ENCODE measurements around the gene KCNK18. TPM values are rescaled to one million over a fixed set of nuclear protein-coding genes. Genes with fewer than 3 reads are reported as not detected.

The KCNK18 gene
- not detected in 2 replicates for total RNA-seq (2022)
- Bru-seq, nascent RNA = not detected
- not detected for BruChase-seq, experiment 1, labeled RNA remaining after a 6-hour chase
- not detected for BruChase-seq, experiment 2, labeled RNA remaining after a 2-hour chase
- long read RNA-seq = 0 reads

DNA sequence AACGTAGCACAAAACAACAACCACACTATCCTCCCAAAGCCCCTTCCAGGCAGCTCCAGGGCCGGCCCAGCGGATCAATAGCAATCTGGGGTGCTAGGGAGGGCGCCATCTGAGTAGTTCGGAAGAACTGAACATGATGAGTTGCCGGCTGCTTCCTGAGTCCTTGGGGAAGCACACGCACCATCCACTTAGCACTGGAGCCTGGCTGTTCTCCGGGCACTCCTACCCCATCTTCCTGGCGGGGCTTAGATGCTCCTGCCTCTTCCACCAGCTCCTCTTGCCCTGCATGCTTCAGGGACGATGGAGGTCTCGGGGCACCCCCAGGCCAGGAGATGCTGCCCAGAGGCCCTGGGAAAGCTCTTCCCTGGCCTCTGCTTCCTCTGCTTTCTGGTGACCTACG, at the start of gene KCNK18:
TSS of gene KCNK18 (plus strand) at position 301 of the 400 bp plus-strand sequence. CDS start at position 301, 0 bp downstream.
- ChIA-PET CTCF (interaction anchor here (0.6 kb wide), 1 partner anchor 515 kb away, joined by 3 read pairs; no protein-coding TSS in a partner anchor), POLR2A (interaction anchor here (0.6 kb wide), 1 partner anchor 85 kb away, joined by 4 read pairs; no protein-coding TSS in a partner anchor)
- Mint-ChIP-seq H3K27ac (ENCODE audit: low read depth, unreplicated experiment) (no peak within 1 kb of the TSS), H3K36me3 (ENCODE audit: insufficient read depth, unreplicated experiment) (no peaks in the 10 kb centered on the region), H3K4me1 (ENCODE audit: insufficient read depth, unreplicated experiment) (no peaks in the 10 kb centered on the region), H3K27me3 (ENCODE audit: insufficient read depth, unreplicated experiment) (peaks cover 13% of the 10 kb centered on the region), H3K9me3 (ENCODE audit: unreplicated experiment) (no peaks in the 10 kb centered on the region), H3K4me3 (ENCODE audit: unreplicated experiment) (no peak within 1 kb of the TSS)
- DNase-seq (ENCODE audit: unreplicated experiment) = no peak
- intact Hi-C loops (cut with micrococcal nuclease) = no loop called here
- no TSS peak for BruUV-seq (replicated peaks)
- TF ChIP-seq, protein P1, sequence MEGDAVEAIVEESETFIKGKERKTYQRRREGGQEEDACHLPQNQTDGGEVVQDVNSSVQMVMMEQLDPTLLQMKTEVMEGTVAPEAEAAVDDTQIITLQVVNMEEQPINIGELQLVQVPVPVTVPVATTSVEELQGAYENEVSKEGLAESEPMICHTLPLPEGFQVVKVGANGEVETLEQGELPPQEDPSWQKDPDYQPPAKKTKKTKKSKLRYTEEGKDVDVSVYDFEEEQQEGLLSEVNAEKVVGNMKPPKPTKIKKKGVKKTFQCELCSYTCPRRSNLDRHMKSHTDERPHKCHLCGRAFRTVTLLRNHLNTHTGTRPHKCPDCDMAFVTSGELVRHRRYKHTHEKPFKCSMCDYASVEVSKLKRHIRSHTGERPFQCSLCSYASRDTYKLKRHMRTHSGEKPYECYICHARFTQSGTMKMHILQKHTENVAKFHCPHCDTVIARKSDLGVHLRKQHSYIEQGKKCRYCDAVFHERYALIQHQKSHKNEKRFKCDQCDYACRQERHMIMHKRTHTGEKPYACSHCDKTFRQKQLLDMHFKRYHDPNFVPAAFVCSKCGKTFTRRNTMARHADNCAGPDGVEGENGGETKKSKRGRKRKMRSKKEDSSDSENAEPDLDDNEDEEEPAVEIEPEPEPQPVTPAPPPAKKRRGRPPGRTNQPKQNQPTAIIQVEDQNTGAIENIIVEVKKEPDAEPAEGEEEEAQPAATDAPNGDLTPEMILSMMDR (IDR thresholded peaks at IDR 0.05; ENCODE audit: unreplicated experiment) = no peak

DNA sequence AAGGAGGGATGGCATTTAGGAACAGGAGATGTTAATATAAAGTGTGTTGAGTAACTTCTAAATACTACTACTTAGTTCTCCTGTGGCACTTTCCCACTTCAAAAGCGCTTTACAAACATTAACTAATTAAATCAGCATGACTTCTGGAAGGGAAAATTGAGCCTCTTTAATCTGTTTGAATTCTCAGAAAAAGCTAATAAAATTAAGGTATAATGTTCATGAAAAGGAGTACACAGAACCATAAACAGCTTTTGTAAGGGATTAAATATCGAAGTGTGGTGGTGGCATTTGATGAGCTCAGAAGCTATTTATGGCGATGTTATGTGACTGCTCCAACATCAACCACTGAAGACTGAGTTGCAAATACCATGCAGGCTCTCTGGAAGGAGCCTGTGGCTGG, 49.0 kb upstream of the KCNK18 start:
- no peak for DNase-seq (ENCODE audit: unreplicated experiment)
- peaks cover 50% of the 10 kb centered on the region for H3K27me3 Mint-ChIP-seq (ENCODE audit: insufficient read depth, unreplicated experiment)
- TF ChIP-seq, protein P1 (IDR thresholded peaks at IDR 0.05; ENCODE audit: unreplicated experiment) = no peak
- no peak overlapping the region for H3K4me3 Mint-ChIP-seq (ENCODE audit: unreplicated experiment)
- BruUV-seq (replicated peaks) = no TSS peak
- ChIA-PET POLR2A (interaction anchor here (0.8 kb wide), 1 partner anchor 36 kb away, joined by 3 read pairs; no protein-coding TSS in a partner anchor), CTCF (interaction anchor here (0.7 to 1.1 kb wide), 4 partner anchors 22 to 521 kb away, joined by 3 to 5 read pairs (median 4); no protein-coding TSS in a partner anchor)
- peaks cover 13% of the 10 kb centered on the region for H3K4me1 Mint-ChIP-seq (ENCODE audit: insufficient read depth, unreplicated experiment)
- no peak overlapping the region for H3K27ac Mint-ChIP-seq (ENCODE audit: low read depth, unreplicated experiment)
- intact Hi-C loops (cut with micrococcal nuclease) = no loop called here
- no peaks in the 10 kb centered on the region for H3K9me3 Mint-ChIP-seq (ENCODE audit: unreplicated experiment)
- H3K36me3 Mint-ChIP-seq (ENCODE audit: insufficient read depth, unreplicated experiment) = no peaks in the 10 kb centered on the region

DNA sequence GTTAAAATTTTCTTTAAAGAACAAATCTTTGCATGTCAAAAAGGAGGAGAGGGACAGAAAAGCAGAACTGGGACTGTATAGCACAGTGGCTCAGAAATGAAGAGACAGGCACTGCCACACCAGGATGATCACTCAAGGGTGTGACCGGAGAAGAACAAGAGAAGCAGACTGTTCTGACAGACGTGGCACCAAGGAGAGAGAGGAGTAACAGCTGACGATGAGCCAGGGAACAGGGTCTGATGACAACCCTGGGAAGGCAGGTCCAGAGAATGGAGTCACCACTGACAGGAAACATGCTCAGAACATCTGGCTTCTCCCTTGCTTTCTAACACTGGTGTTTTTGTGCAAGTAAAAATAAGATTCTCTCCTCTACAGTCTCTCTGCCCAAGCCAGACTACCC, 44.6 kb upstream of the KCNK18 start:
- H3K27me3 Mint-ChIP-seq (ENCODE audit: insufficient read depth, unreplicated experiment) = peaks cover 34% of the 10 kb centered on the region
- H3K4me3 Mint-ChIP-seq (ENCODE audit: unreplicated experiment) = no peak overlapping the region
- TF ChIP-seq, protein P1 (IDR thresholded peaks at IDR 0.05; ENCODE audit: unreplicated experiment) = no peak

DNA sequence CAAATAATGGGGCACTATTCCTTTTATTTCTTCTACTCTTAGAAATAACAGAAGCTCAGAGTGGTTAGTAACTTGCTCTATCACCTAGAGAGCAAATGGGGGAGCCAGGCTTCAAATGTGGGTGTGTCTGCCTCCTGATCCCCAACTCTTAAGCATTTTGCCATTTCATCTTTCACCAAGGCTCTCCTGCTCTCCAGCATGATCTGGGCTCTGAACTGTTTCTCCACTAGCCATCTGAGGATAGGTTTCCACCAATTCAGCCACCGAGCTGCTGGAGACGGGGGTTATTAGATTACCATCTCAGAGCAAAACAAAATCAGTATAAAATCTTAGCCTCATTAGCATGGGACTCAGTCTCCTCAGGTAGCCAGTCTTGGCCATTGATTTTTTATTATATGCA, 39.0 kb upstream of the KCNK18 start:
- POLR2A ChIA-PET = interaction anchor here (0.6 to 1.2 kb wide), 3 partner anchors 30 to 344 kb away, joined by 3 to 4 read pairs (median 4); no protein-coding TSS in a partner anchor
- Mint-ChIP-seq H3K9me3 (ENCODE audit: unreplicated experiment) (no peaks in the 10 kb centered on the region), H3K27ac (ENCODE audit: low read depth, unreplicated experiment) (no peak overlapping the region), H3K4me1 (ENCODE audit: insufficient read depth, unreplicated experiment) (peaks cover 7% of the 10 kb centered on the region), H3K36me3 (ENCODE audit: insufficient read depth, unreplicated experiment) (no peaks in the 10 kb centered on the region), H3K27me3 (ENCODE audit: insufficient read depth, unreplicated experiment) (peaks cover 75% of the 10 kb centered on the region), H3K4me3 (ENCODE audit: unreplicated experiment) (no peak overlapping the region)
- DNase-seq (ENCODE audit: unreplicated experiment) = no peak
- intact Hi-C loops (cut with micrococcal nuclease) = no loop called here
- TF ChIP-seq, protein P1 (IDR thresholded peaks at IDR 0.05; ENCODE audit: unreplicated experiment) = no peak
- no TSS peak for BruUV-seq (replicated peaks)
- CTCF ChIA-PET = interaction anchor here (1.0 to 4.5 kb wide), 5 partner anchors 9 to 370 kb away, joined by 3 to 38 read pairs (median 4); no protein-coding TSS in a partner anchor

More for the DNA sequence above, 44.6 kb upstream of the KCNK18 start:
- CTCF ChIA-PET = interaction anchor here (0.6 kb wide), 2 partner anchors 10 to 14 kb away, joined by 4 read pairs; no protein-coding TSS in a partner anchor
- Mint-ChIP-seq H3K27ac (ENCODE audit: low read depth, unreplicated experiment) (no peak overlapping the region), H3K36me3 (ENCODE audit: insufficient read depth, unreplicated experiment) (no peaks in the 10 kb centered on the region), H3K9me3 (ENCODE audit: unreplicated experiment) (no peaks in the 10 kb centered on the region), H3K4me1 (ENCODE audit: insufficient read depth, unreplicated experiment) (peaks cover 14% of the 10 kb centered on the region)
- BruUV-seq (replicated peaks) = no TSS peak
- POLR2A ChIA-PET = no interaction called here
- intact Hi-C loops (cut with micrococcal nuclease) = no loop called here
- DNase-seq (ENCODE audit: unreplicated experiment) = no peak
